ENCODE data around the gene EN2. TPM values are rescaled to one million over a fixed set of nuclear protein-coding genes. Genes with fewer than 3 reads are reported as not detected.

EN2 gene
- total RNA-seq, 4 donors from 2014 or later, result 0.13 to 0.15 TPM; not detected in 2

- peaks cover 97% of the 10 kb centered on the region for H3K27me3 ChIP-seq
These were observed 4.4 kb upstream of the EN2 start for GRCh38 chr7:155453296-155454182.

GRCh38 chr7:155454183-155455112 is 3.5 kb upstream of the EN2 start:
- peak overlapping the region in 1 of 2 donors; percentile 12 for H3K4me3 ChIP-seq
- 10% methylated on average over 2 of the region's 82 CpGs; no CpG with 5 or more reads in 1 of the 2 donors for WGBS, 2 donors (ENCODE audit: low coverage in 1 of 2)
- peaks cover 97% of the 10 kb centered on the region for H3K27me3 ChIP-seq
- peaks cover 0 to 75% (median 25%) of the 10 kb centered on the region in 3 donors for H3K4me1 ChIP-seq
- no peaks in the 10 kb centered on the region for H3K36me3 ChIP-seq
- no peak overlapping the region for H3K27ac ChIP-seq
- TF ChIP-seq EP300 (IDR thresholded peaks at IDR 0.05) (no peak), POLR2AphosphoS5 (IDR thresholded peaks at IDR 0.05) (no peak), POLR2A (IDR thresholded peaks at IDR 0.05) (no peak), CTCF (IDR thresholded peaks at IDR 0.05) (no peak)
- no peaks in the 10 kb centered on the region for H3K9me3 ChIP-seq
- ATAC-seq, result no peak

More at GRCh38 chr7:155453296-155454182, 4.4 kb upstream of the EN2 start:
- H3K36me3 ChIP-seq, result no peaks in the 10 kb centered on the region
- ATAC-seq, result no peak
- H3K9me3 ChIP-seq, result no peaks in the 10 kb centered on the region
- TF ChIP-seq CTCF (IDR thresholded peaks at IDR 0.05), result no peak
- no peak for TF ChIP-seq POLR2AphosphoS5 (IDR thresholded peaks at IDR 0.05)
- no peak for TF ChIP-seq EP300 (IDR thresholded peaks at IDR 0.05)
- TF ChIP-seq POLR2A (IDR thresholded peaks at IDR 0.05), result no peak
- H3K4me3 ChIP-seq, result peak overlapping the region in 1 of 2 donors; percentile 12
- H3K27ac ChIP-seq, result no peak overlapping the region
- WGBS, 2 donors (ENCODE audit: low coverage in 1 of 2), result 0% methylated on average over 1 of the region's 57 CpGs; no CpG with 5 or more reads in 1 of the 2 donors
- peaks cover 0 to 75% (median 25%) of the 10 kb centered on the region in 3 donors for H3K4me1 ChIP-seq

- Histone ChIP-seq H3K27me3 (peaks cover 97% of the 10 kb centered on the region), H3K9me3 (no peaks in the 10 kb centered on the region), H3K36me3 (no peaks in the 10 kb centered on the region), H3K27ac (no peak overlapping the region), H3K4me3 (no peak overlapping the region), H3K4me1 (peaks cover 0 to 75% (median 21%) of the 10 kb centered on the region in 3 donors)
- 7% methylated on average over 10 of the region's 15 CpGs; no CpG with 5 or more reads in 1 of the 2 donors for WGBS, 2 donors (ENCODE audit: low coverage in 1 of 2)
- no peak for ATAC-seq
- TF ChIP-seq POLR2AphosphoS5 (IDR thresholded peaks at IDR 0.05), result no peak
- TF ChIP-seq POLR2A (IDR thresholded peaks at IDR 0.05), result no peak
- TF ChIP-seq EP300 (IDR thresholded peaks at IDR 0.05), result no peak
- no peak for TF ChIP-seq CTCF (IDR thresholded peaks at IDR 0.05)
These were observed 2.7 kb upstream of the EN2 start for GRCh38 chr7:155455132-155455693.

DNA sequence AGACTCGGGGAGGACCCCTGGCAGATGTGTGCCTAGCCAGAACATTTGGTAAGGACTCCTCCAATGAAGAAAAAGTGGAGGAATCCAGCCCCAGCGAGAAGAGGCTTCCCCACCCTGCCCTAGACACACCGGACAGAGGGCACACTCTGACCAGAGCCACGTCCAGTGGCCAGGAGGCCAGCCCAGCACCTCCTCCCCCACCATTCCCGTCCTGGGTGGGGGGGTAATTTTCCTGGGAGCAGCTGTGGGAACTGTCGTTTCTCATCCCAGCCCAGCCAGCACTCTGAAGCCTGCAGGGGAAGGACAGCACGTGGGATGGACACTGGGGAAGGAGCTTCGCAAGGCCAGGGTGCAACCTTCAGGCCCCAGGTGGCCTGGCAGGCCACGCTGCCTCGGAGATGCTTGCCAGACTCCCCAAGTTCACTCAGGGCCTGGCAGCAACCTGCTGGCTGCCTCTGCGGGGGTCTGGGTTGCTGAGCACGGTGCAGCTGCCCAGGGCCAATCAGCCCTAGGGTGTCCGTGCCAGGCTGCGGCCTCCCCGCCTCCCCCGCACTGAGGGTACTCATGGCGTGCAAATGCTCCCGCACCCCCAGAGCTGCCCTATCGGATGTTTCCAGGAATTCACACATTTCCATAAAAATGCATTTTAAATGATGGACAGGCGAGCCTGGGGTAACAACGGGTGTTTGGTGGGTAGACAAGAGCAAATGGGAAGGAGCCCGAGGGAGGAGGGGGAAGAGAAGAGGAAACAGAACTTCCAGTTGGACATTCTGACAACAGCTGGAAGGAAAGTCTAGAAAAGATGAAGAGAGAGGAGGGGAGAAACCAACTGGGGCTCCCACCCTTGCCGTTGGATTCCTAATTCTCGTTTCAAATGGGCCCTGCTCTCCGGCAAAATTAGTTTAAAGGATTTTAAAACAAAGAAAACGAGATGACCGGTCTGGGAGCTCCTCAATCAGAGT is 1.9 kb upstream of the EN2 start:
- Histone ChIP-seq H3K9me3 (no peaks in the 10 kb centered on the region), H3K4me1 (peaks cover 0 to 66% (median 21%) of the 10 kb centered on the region in 3 donors), H3K4me3 (peak overlapping the region in 1 of 2 donors; percentile 53), H3K27me3 (peaks cover 97% of the 10 kb centered on the region), H3K27ac (no peak overlapping the region), H3K36me3 (no peaks in the 10 kb centered on the region)
- 5 to 10% methylated on average over 7 to 9 of the region's 27 CpGs for WGBS, 2 donors (ENCODE audit: low coverage in 1 of 2)
- no peak for TF ChIP-seq CTCF (IDR thresholded peaks at IDR 0.05)
- TF ChIP-seq POLR2A (IDR thresholded peaks at IDR 0.05), result no peak
- no peak for TF ChIP-seq POLR2AphosphoS5 (IDR thresholded peaks at IDR 0.05)
- no peak for TF ChIP-seq EP300 (IDR thresholded peaks at IDR 0.05)
- no peak for ATAC-seq

Measured in gastroesophageal sphincter (tissue), 4 donors.